Transverse colon (tissue), 4 donors: ENCODE measurements around the gene TTYH2.
"Not testable (repeated sequence)": the region's sequence is repeated elsewhere in the genome, so short reads cannot be mapped to it uniquely, and the experiment has no call there.

Experiments used
- CTCF ChIP-seq, 5 experiments: fragments of 200-600 bp in 3 of 5; fragments of 450-650 bp in 2 of 5; sonication (generic) in 3 of 5; IDR thresholded peaks; 1 replicate in 2 of 5; 2 replicates in 3 of 5; pipeline ENCODE4 v1.5.1; 2016 to 2017; ENCODE audit warnings: antibody characterized with exemption in 5 of 5, inconsistent platforms in 3 of 5, mild to moderate bottlenecking in 2 of 5, moderate library complexity in 1 of 5
- EP300 ChIP-seq: sonication (generic); formaldehyde crosslinking; IDR thresholded peaks from one replicate; pipeline ENCODE4 v1.6.1; 2017; ENCODE audit warnings: antibody characterized with exemption, low read depth
- POLR2A ChIP-seq: fragments of 450-650 bp; IDR thresholded peaks from one replicate; pipeline ENCODE4 v1.6.1; 2016; ENCODE audit warnings: antibody characterized with exemption, mild to moderate bottlenecking, moderate library complexity
- POLR2AphosphoS5 ChIP-seq, 3 donors: sonication (generic); formaldehyde crosslinking; IDR thresholded peaks; one replicate each; pipeline ENCODE4 v1.6.1; 2016; ENCODE audit warnings: antibody characterized with exemption in 3 of 3

- not testable (repeated sequence) for TF ChIP-seq CTCF (IDR thresholded peaks at IDR 0.05); POLR2A; POLR2AphosphoS5 (IDR thresholded peaks at IDR 0.05); EP300
Observed at GRCh38 chr17:74267054-74267453, 53.7 kb downstream of the TTYH2 start.
